Measurements from ENCODE around the gene PRPF38B. TPM values are rescaled to one million over a fixed set of nuclear protein-coding genes. Genes with fewer than 3 reads are reported as not detected.
"Not testable (repeated sequence)": the region's sequence is repeated elsewhere in the genome, so short reads cannot be mapped to it uniquely, and the experiment has no call there.

PRPF38B gene
- total RNA-seq, 2 donors from 2014 or later, result 76.3 to 104 TPM

GRCh38 chr1:108692724-108693655 is 880 bp downstream of the PRPF38B start:
- DNase-seq (ENCODE audit: low spot score), result no peak
- ATAC-seq, result peak; percentile 80
- peaks cover 36 to 48% of the 10 kb centered on the region in 2 donors for H3K4me1 Mint-ChIP-seq (ENCODE audit: low read depth in 2 of 2)
- peaks cover 37% of the 10 kb centered on the region for H3K36me3 Mint-ChIP-seq
- H3K27me3 Mint-ChIP-seq, result no peaks in the 10 kb centered on the region
- peak overlapping the region; percentile 93 for H3K4me3 Mint-ChIP-seq
- peak overlapping the region; percentile 96 to 99 for H3K27ac Mint-ChIP-seq
- no peaks in the 10 kb centered on the region for H3K9me3 Mint-ChIP-seq

GRCh38 chr1:108695535-108695934 is 3.4 kb downstream of the PRPF38B start:
- Mint-ChIP-seq H3K4me1 (ENCODE audit: low read depth in 2 of 2) (peaks cover 48 to 53% of the 10 kb centered on the region in 2 donors), H3K27me3 (no peaks in the 10 kb centered on the region)
- no peak for DNase-seq (ENCODE audit: low spot score)

GRCh38 chr1:108699375-108700332 is 7.5 kb downstream of the PRPF38B start:
- Mint-ChIP-seq H3K27ac (peak overlapping the region; percentile 14 to 56), H3K4me3 (peak overlapping the region; percentile 4), H3K4me1 (ENCODE audit: low read depth in 2 of 2) (peaks cover 30 to 43% of the 10 kb centered on the region in 2 donors), H3K9me3 (no peaks in the 10 kb centered on the region), H3K36me3 (peaks cover 44% of the 10 kb centered on the region), H3K27me3 (no peaks in the 10 kb centered on the region)
- DNase-seq (ENCODE audit: low spot score) (no peak), ATAC-seq (no peak)

More at GRCh38 chr1:108695535-108695934, 3.4 kb downstream of the PRPF38B start:
- Mint-ChIP-seq H3K36me3 (peaks cover 62% of the 10 kb centered on the region), H3K4me3 (peak overlapping the region; percentile 80), H3K9me3 (no peaks in the 10 kb centered on the region), H3K27ac (peak overlapping the region; percentile 82 to 96)
- no peak for ATAC-seq

GRCh38 chr1:108701176-108701849 is 9.2 kb downstream of the PRPF38B start:
- Mint-ChIP-seq H3K4me1 (ENCODE audit: low read depth in 2 of 2) (peaks cover 33 to 49% of the 10 kb centered on the region in 2 donors), H3K4me3 (no peak overlapping the region), H3K27me3 (no peaks in the 10 kb centered on the region), H3K9me3 (no peaks in the 10 kb centered on the region), H3K27ac (no peak overlapping the region), H3K36me3 (peaks cover 35% of the 10 kb centered on the region)
- ATAC-seq, result no peak
- no peak for DNase-seq (ENCODE audit: low spot score)

GRCh38 chr1:108702109-108702508 is 10.0 kb downstream of the PRPF38B start:
- H3K27me3 Mint-ChIP-seq; ATAC-seq; H3K9me3 Mint-ChIP-seq; DNase-seq (ENCODE audit: low spot score); H3K4me3 Mint-ChIP-seq: not testable (repeated sequence)
- Mint-ChIP-seq H3K36me3 (peaks cover 32% of the 10 kb centered on the region), H3K4me1 (ENCODE audit: low read depth in 2 of 2) (peaks cover 33 to 46% of the 10 kb centered on the region in 2 donors), H3K27ac (peak overlapping the region; percentile 9 to 71)

- ATAC-seq, result peak; percentile 86 to 91
- Mint-ChIP-seq H3K9me3 (no peaks in the 10 kb centered on the region), H3K4me1 (ENCODE audit: low read depth in 2 of 2) (peaks cover 31 to 43% of the 10 kb centered on the region in 2 donors), H3K27ac (peak overlapping the region; percentile 71 to 88), H3K27me3 (no peaks in the 10 kb centered on the region), H3K36me3 (peaks cover 15% of the 10 kb centered on the region), H3K4me3 (peak overlapping the region; percentile 48)
- DNase-seq (ENCODE audit: low spot score), result no peak
Observed at GRCh38 chr1:108703939-108704338, 11.8 kb downstream of the PRPF38B start.

- Mint-ChIP-seq H3K27me3 (no peaks in the 10 kb centered on the region), H3K36me3 (peaks cover 10% of the 10 kb centered on the region), H3K27ac (peak overlapping the region; percentile 71 to 88), H3K4me1 (ENCODE audit: low read depth in 2 of 2) (peaks cover 29 to 41% of the 10 kb centered on the region in 2 donors), H3K4me3 (peak overlapping the region; percentile 48), H3K9me3 (no peaks in the 10 kb centered on the region)
- ATAC-seq (no peak), DNase-seq (ENCODE audit: low spot score) (no peak)
Observed at GRCh38 chr1:108704496-108704895, 12.4 kb downstream of the PRPF38B start.

- ATAC-seq (no peak), DNase-seq (ENCODE audit: low spot score) (no peak)
- H3K27ac Mint-ChIP-seq, result peak overlapping the region; percentile 0 to 45
- no peaks in the 10 kb centered on the region for H3K27me3 Mint-ChIP-seq
- no peak overlapping the region for H3K4me3 Mint-ChIP-seq
- no peaks in the 10 kb centered on the region for H3K36me3 Mint-ChIP-seq
- H3K9me3 Mint-ChIP-seq, result no peaks in the 10 kb centered on the region
- H3K4me1 Mint-ChIP-seq (ENCODE audit: low read depth in 2 of 2), result peaks cover 24 to 41% of the 10 kb centered on the region in 2 donors
Observed at GRCh38 chr1:108706643-108707042, 14.5 kb downstream of the PRPF38B start.

- Mint-ChIP-seq H3K27me3 (no peaks in the 10 kb centered on the region), H3K4me1 (ENCODE audit: low read depth in 2 of 2) (peaks cover 19 to 36% of the 10 kb centered on the region in 2 donors), H3K27ac (no peak overlapping the region), H3K36me3 (no peaks in the 10 kb centered on the region), H3K9me3 (no peaks in the 10 kb centered on the region), H3K4me3 (no peak overlapping the region)
- ATAC-seq, result peak; percentile 67
- peak; percentile 64 for DNase-seq (ENCODE audit: low spot score)
Observed at GRCh38 chr1:108708691-108709660, 16.9 kb downstream of the PRPF38B start.

- Mint-ChIP-seq H3K27me3 (peaks cover 0 to 2% of the 10 kb centered on the region in 2 donors), H3K9me3 (no peaks in the 10 kb centered on the region), H3K27ac (no peak within 1 kb of the TSS), H3K4me1 (ENCODE audit: low read depth in 2 of 2) (peaks cover 11 to 14% of the 10 kb centered on the region in 2 donors), H3K4me3 (no peak within 1 kb of the TSS), H3K36me3 (no peaks in the 10 kb centered on the region)
- ATAC-seq, result no peak
- DNase-seq (ENCODE audit: low spot score), result no peak
Observed at GRCh38 chr1:108712606-108713150, 20.6 kb downstream of the PRPF38B start, which contains the start of gene FNDC7. Gene FNDC7 (plus strand): TSS chr1:108712908. CDS start chr1:108712934, 26 bp downstream.

- Mint-ChIP-seq H3K36me3 (no peaks in the 10 kb centered on the region), H3K4me3 (no peak overlapping the region), H3K4me1 (ENCODE audit: low read depth in 2 of 2) (no peaks in the 10 kb centered on the region), H3K27me3 (peaks cover 0 to 2% of the 10 kb centered on the region in 2 donors), H3K27ac (no peak overlapping the region), H3K9me3 (no peaks in the 10 kb centered on the region)
- ATAC-seq, result no peak
- no peak for DNase-seq (ENCODE audit: low spot score)
Observed at GRCh38 chr1:108715932-108716331, 23.8 kb downstream of the PRPF38B start.

Data from natural killer cell treated with Interleukin-12 subunit alpha and Interleukin-12 subunit beta and Interleukin-15 and Interleukin-18, amount 100 ng/mL, for 72 hours (primary cell).